Panc1 (cell line): ENCODE results near the gene DHRS13. TPM values are rescaled to one million over a fixed set of nuclear protein-coding genes. Genes with fewer than 3 reads are reported as not detected.

ENCODE experiments used
- ATAC-seq: fragments of 200-7000 bp; cut with Tn5 transposase; 2 replicates; pipeline ENCODE4 v1.9.1; 2020; ENCODE audit warnings: mild to moderate bottlenecking, moderate library complexity
- BruUV-seq: library from RNA; stranded (reverse); fragments of 400-500 nt; replicated peaks from 2 replicates; lab custom pipeline; 2021; lab: Mats Ljungman, UMichigan
- CTCF ChIA-PET: fragments of 300-600 bp; sonication (Branson Sonifier 250); formaldehyde crosslinking; loops from one replicate; lab custom pipeline; 2022; ENCODE audit warnings: antibody characterized with exemption; lab: Charles Lee
- POLR2A ChIA-PET: fragments of 300-600 bp; sonication (Branson Sonifier 250); formaldehyde crosslinking; loops from one replicate; lab custom pipeline; 2022; ENCODE audit warnings: antibody characterized with exemption; lab: Charles Lee
- DNase-seq: peaks from one replicate; pipeline ENCODE4 v3.0.0-alpha.2; 2010; ENCODE audit warnings: low read depth, low spot score
- H3K27ac ChIP-seq: 2 replicates; pipeline ENCODE4 v1.5.1; 2011; ENCODE audit warnings: mild to moderate bottlenecking, low read length, inconsistent platforms
- H3K27me3 ChIP-seq: fragments of 200-500 bp; sonication (Bioruptor generic); 2 replicates; pipeline ENCODE4 v1.6.0; 2014; ENCODE audit warnings: low read length, inconsistent platforms; ENCODE audit not compliant: control insufficient read depth, insufficient read depth
- H3K36me3 ChIP-seq: fragments of 200-500 bp; sonication (Bioruptor generic); 2 replicates; pipeline ENCODE4 v1.5.1; 2014; ENCODE audit warnings: inconsistent platforms, mild to moderate bottlenecking, low read length, moderate library complexity; ENCODE audit not compliant: control insufficient read depth, insufficient read depth
- H3K4me1 ChIP-seq: 2 replicates; pipeline ENCODE4 v1.5.1; 2011; ENCODE audit warnings: inconsistent platforms, mild to moderate bottlenecking, low read length, moderate library complexity; ENCODE audit not compliant: control insufficient read depth, insufficient read depth
- H3K4me3 ChIP-seq, 2 experiments: 2 replicates each; pipeline ENCODE4 v1.5.1; 2011 to 2012; ENCODE audit warnings: low read depth in 2 of 2, low read length in 2 of 2, mild to moderate bottlenecking in 2 of 2, inconsistent platforms in 1 of 2, moderate library complexity in 1 of 2
- H3K9me3 ChIP-seq: fragments of 200-500 bp; sonication (Bioruptor generic); 2 replicates; pipeline ENCODE4 v1.5.1; 2014; ENCODE audit warnings: low read depth, mild to moderate bottlenecking, inconsistent platforms, low read length, moderate library complexity; ENCODE audit not compliant: control insufficient read depth, insufficient read depth
- POLR2AphosphoS5 ChIP-seq: IDR thresholded peaks from 2 replicates; pipeline ENCODE4 v1.6.1; 2012; ENCODE audit warnings: mild to moderate bottlenecking, low read depth, low read length, moderate library complexity
- REST ChIP-seq, 2 experiments: IDR thresholded peaks; 2 replicates each; pipeline ENCODE4 v1.6.1; 2011 to 2012; ENCODE audit warnings: low read depth in 2 of 2, control low read depth in 1 of 2, low read length in 1 of 2, mild to moderate bottlenecking in 1 of 2, moderate library complexity in 1 of 2; ENCODE audit not compliant: insufficient read depth in 1 of 2
- SIN3A ChIP-seq: IDR thresholded peaks from 2 replicates; pipeline ENCODE4 v1.6.1; 2012; ENCODE audit warnings: low read depth, mild to moderate bottlenecking, low read length, moderate library complexity, borderline replicate concordance; ENCODE audit not compliant: insufficient read depth
- TCF7L2 ChIP-seq: IDR thresholded peaks from 2 replicates; pipeline ENCODE4 v1.6.1; 2011; ENCODE audit warnings: mild to moderate bottlenecking, low read depth, low read length, inconsistent platforms
- in situ Hi-C: cut with HindIII; loops from 2 replicates; pipeline ENCODE4 v1.10.0; 2016; ENCODE audit warnings: low sequenced_read_pairs, low pct_unique_long_range_greater_than_20kb
- intact Hi-C: fragments of 100-400 bp; cut with micrococcal nuclease; formaldehyde crosslinking; loops from one replicate; pipeline ENCODE4 v1.10.0; 2022; ENCODE audit not compliant: unreplicated experiment
- total RNA-seq: library from RNA; stranded (reverse); gene quantifications from one replicate; pipeline ENCODE4 v1.2.1, GENCODE V29; 2021; ENCODE audit not compliant: unreplicated experiment
- TF ChIP-seq, protein P1 (sequence below): fragments of 450-650 bp; IDR thresholded peaks from 2 replicates; pipeline ENCODE4 v1.5.1; 2017; ENCODE audit warnings: mild to moderate bottlenecking

The DHRS13 gene
- total RNA-seq, 1 experiment from 2014 or later = 5.2 TPM

DNA sequence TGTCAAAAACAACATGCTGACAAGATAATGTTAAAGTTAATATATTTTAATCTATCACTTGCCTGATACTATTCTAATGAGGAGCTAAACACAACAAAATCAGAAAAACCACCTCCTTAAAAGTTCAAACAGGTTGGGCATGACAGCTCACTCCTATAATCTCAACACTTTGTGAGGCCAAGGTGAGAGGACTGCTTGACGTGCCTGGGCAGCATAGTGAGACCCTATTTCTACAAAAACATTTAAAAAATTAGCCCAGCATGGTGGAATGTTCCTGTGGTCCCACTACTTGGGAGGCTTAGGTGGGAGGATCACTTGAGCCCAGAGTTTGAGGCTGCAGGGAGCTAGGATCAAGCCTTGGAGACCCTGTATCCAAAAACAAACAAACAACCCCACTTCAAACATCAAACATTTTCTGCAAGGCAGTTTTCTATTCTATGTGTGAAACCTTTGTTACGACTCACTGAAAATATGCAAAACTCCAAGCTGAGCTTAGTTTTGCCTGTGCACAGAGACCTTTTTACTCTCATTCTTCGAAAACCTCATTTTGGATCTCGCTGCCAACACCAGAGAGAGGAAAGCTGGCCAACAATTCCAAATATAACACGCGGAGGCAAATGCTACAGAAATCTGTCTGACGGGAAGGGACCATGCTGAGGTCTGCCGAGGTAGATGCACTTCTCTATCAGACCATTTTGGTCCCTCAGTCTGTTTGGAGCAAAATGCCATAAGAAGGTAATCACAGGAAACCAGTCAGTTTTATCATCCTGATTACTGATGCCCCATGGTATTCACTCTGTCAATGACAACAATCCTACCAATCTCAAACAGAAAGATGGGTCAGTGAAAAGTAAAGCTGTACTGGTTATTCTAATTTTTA lies 42.2 kb upstream of the DHRS13 start:
- no peak for DNase-seq
- CTCF ChIA-PET = no interaction called here
- peaks cover 6% of the 10 kb centered on the region for H3K36me3 ChIP-seq

DNA sequence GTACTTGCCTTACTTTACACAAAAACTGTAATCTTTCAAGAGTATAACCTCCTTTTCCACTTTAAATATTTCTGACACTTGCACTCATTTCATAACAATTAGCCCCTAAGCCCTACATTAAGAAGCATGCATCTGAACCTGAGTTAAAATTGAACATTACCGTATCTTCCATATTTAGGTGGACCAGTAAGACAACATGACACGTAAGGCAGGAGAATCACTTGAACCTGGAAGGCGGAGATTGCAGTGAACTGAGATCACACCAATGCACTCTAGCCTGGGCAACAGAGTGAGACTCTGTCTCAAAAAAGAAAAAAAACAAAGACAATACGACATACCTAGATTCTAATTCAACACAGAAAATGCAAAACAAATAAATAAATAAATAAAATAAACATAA lies 41.5 kb upstream of the DHRS13 start:
- BruUV-seq = no TSS peak
- no peak for TF ChIP-seq TCF7L2
- no peak for TF ChIP-seq SIN3A
- TF ChIP-seq, protein P1, sequence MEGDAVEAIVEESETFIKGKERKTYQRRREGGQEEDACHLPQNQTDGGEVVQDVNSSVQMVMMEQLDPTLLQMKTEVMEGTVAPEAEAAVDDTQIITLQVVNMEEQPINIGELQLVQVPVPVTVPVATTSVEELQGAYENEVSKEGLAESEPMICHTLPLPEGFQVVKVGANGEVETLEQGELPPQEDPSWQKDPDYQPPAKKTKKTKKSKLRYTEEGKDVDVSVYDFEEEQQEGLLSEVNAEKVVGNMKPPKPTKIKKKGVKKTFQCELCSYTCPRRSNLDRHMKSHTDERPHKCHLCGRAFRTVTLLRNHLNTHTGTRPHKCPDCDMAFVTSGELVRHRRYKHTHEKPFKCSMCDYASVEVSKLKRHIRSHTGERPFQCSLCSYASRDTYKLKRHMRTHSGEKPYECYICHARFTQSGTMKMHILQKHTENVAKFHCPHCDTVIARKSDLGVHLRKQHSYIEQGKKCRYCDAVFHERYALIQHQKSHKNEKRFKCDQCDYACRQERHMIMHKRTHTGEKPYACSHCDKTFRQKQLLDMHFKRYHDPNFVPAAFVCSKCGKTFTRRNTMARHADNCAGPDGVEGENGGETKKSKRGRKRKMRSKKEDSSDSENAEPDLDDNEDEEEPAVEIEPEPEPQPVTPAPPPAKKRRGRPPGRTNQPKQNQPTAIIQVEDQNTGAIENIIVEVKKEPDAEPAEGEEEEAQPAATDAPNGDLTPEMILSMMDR = no peak
- no peak for TF ChIP-seq POLR2AphosphoS5
- no peak for TF ChIP-seq REST (IDR thresholded peaks at IDR 0.05; ENCODE audit: insufficient read depth in 1 of 2, low read depth in 2 of 2, low read length in 1 of 2)
- H3K9me3 ChIP-seq = no peaks in the 10 kb centered on the region
- no peak overlapping the region for H3K4me3 ChIP-seq
- no peak for ATAC-seq
- H3K27ac ChIP-seq = no peak overlapping the region
- in situ Hi-C loops (no loop called here), intact Hi-C loops (no loop called here)
- ChIA-PET CTCF (no interaction called here), POLR2A (interaction anchor here (0.5 kb wide), 2 partner anchors 164 to 233 kb away, joined by 4 to 6 read pairs; partner anchors contain the start of gene PROCA1)
- peaks cover 6% of the 10 kb centered on the region for H3K36me3 ChIP-seq
- peaks cover 61% of the 10 kb centered on the region for H3K4me1 ChIP-seq
- no peak for DNase-seq
- H3K27me3 ChIP-seq = no peaks in the 10 kb centered on the region

More for the DNA sequence above, 42.2 kb upstream of the DHRS13 start:
- in situ Hi-C loops (no loop called here), intact Hi-C loops (no loop called here)
- H3K4me1 ChIP-seq = peaks cover 53% of the 10 kb centered on the region
- no peak overlapping the region for H3K4me3 ChIP-seq
- POLR2A ChIA-PET = interaction anchor here (0.5 kb wide), 2 partner anchors 106 to 234 kb away, joined by 4 to 6 read pairs; partner anchors contain the start of gene PROCA1
- BruUV-seq = no TSS peak
- H3K27ac ChIP-seq = no peak overlapping the region
- no peaks in the 10 kb centered on the region for H3K9me3 ChIP-seq
- TF ChIP-seq, protein P1 = no peak
- TF ChIP-seq POLR2AphosphoS5 (no peak), REST (IDR thresholded peaks at IDR 0.05; ENCODE audit: insufficient read depth in 1 of 2, low read depth in 2 of 2, low read length in 1 of 2) (no peak), SIN3A (no peak), TCF7L2 (no peak)
- H3K27me3 ChIP-seq = no peaks in the 10 kb centered on the region
- no peak for ATAC-seq
